ENCODE results near the gene TAF4. TPM values are rescaled to one million over a fixed set of nuclear protein-coding genes. Genes with fewer than 3 reads are reported as not detected.

The TAF4 gene
- total and polyA plus RNA-seq, 2 of the 13 experiments (the other 11 are each of a cell fraction or from before 2014, with no cell fraction given): 5.9 to 12.0 TPM

DNA sequence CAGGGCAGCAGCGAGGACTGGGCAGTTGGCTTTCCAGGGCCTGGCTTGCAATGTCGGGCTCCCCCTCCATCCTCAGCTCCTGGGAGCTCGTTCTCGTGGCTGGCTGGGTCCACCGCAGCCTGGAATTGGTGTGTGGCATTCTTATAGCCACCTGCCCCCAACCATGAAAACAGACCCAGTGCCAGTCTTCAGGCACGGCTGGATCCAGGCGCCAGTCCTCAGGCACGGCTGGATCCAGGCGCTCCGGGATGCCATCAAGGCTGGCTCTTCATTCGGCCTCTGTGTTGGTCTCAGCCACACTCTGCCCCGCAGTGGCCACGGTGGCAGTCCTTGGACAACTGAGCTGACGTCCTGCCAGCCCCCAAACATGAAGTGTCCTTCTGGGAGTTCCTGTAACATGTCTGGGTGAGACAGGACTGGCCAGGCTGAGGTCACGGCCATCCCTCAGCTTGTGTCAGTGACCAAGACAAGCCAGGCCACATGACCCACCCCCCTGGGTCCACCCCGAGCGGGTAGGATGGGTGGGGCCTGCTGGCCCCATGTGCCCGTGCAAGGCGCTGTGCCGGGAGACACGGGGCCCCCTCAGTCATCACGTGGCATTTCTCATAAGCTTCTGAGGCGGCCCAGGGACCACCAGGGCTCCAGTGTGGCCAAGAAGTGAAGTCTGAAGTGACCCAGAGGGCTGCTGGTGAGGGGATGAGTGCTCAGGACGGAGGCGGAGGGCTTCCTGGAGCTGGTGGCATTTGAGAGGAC, 99.0 kb downstream of the TAF4 start (continued):
- TF ChIP-seq, protein P1, sequence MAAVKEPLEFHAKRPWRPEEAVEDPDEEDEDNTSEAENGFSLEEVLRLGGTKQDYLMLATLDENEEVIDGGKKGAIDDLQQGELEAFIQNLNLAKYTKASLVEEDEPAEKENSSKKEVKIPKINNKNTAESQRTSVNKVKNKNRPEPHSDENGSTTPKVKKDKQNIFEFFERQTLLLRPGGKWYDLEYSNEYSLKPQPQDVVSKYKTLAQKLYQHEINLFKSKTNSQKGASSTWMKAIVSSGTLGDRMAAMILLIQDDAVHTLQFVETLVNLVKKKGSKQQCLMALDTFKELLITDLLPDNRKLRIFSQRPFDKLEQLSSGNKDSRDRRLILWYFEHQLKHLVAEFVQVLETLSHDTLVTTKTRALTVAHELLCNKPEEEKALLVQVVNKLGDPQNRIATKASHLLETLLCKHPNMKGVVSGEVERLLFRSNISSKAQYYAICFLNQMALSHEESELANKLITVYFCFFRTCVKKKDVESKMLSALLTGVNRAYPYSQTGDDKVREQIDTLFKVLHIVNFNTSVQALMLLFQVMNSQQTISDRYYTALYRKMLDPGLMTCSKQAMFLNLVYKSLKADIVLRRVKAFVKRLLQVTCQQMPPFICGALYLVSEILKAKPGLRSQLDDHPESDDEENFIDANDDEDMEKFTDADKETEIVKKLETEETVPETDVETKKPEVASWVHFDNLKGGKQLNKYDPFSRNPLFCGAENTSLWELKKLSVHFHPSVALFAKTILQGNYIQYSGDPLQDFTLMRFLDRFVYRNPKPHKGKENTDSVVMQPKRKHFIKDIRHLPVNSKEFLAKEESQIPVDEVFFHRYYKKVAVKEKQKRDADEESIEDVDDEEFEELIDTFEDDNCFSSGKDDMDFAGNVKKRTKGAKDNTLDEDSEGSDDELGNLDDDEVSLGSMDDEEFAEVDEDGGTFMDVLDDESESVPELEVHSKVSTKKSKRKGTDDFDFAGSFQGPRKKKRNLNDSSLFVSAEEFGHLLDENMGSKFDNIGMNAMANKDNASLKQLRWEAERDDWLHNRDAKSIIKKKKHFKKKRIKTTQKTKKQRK (IDR thresholded peaks at IDR 0.05; ENCODE audit: low read length): no peak
- TF ChIP-seq SYNCRIP (IDR thresholded peaks at IDR 0.05; ENCODE audit: insufficient read depth, low read depth, low read length) (no peak), CERS6 (CRISPR knock-in tag; IDR thresholded peaks at IDR 0.05) (no peak), ZNF816 (CRISPR knock-in tag; IDR thresholded peaks at IDR 0.05; ENCODE audit: borderline replicate concordance) (no peak), ATF5 (CRISPR knock-in tag; IDR thresholded peaks at IDR 0.05; ENCODE audit: low read depth) (no peak), GTF2F1 (IDR thresholded peaks at IDR 0.05; ENCODE audit: low read length) (no peak), ZNF776 (CRISPR knock-in tag; IDR thresholded peaks at IDR 0.05) (no peak), PRPF4 (IDR thresholded peaks at IDR 0.05; ENCODE audit: low read depth, low read length, poor library complexity, severe bottlenecking) (no peak), CCDC6 (CRISPR knock-in tag; IDR thresholded peaks at IDR 0.05) (no peak), PPARG (CRISPR knock-in tag; conservative IDR thresholded peaks at IDR 0.05) (no peak), ZNF556 (CRISPR knock-in tag; IDR thresholded peaks at IDR 0.05; ENCODE audit: borderline replicate concordance) (no peak), WIZ (CRISPR knock-in tag; IDR thresholded peaks at IDR 0.05) (no peak; the same call in 1 of the 2 replicates), ZFP37 (CRISPR knock-in tag; IDR thresholded peaks at IDR 0.05; ENCODE audit: borderline replicate concordance) (no peak), CENPX (CRISPR knock-in tag; IDR thresholded peaks at IDR 0.05) (no peak), ARHGAP35 (CRISPR knock-in tag; IDR thresholded peaks at IDR 0.05; ENCODE audit: borderline replicate concordance) (no peak), ZNF431 (CRISPR knock-in tag; IDR thresholded peaks at IDR 0.05; ENCODE audit: borderline replicate concordance, low read depth) (no peak), NCOR1 (IDR thresholded peaks at IDR 0.05; ENCODE audit: borderline replicate concordance, low read length) (no peak), RCOR2 (CRISPR knock-in tag; IDR thresholded peaks at IDR 0.05) (no peak), ARID2 (CRISPR knock-in tag; IDR thresholded peaks at IDR 0.05; ENCODE audit: borderline replicate concordance) (no peak), MLLT10 (CRISPR knock-in tag; IDR thresholded peaks at IDR 0.05) (no peak), ZNF614 (CRISPR knock-in tag; IDR thresholded peaks at IDR 0.05; ENCODE audit: borderline replicate concordance) (peak; percentile 20; the same call in 1 of the 2 replicates), SETDB1 (CRISPR knock-in tag; IDR thresholded peaks at IDR 0.05; ENCODE audit: borderline replicate concordance) (no peak), CCAR2 (optimal IDR thresholded peaks at IDR 0.05; ENCODE audit: low read depth, low read length) (no peak)
- TF ChIP-seq, protein P2, sequence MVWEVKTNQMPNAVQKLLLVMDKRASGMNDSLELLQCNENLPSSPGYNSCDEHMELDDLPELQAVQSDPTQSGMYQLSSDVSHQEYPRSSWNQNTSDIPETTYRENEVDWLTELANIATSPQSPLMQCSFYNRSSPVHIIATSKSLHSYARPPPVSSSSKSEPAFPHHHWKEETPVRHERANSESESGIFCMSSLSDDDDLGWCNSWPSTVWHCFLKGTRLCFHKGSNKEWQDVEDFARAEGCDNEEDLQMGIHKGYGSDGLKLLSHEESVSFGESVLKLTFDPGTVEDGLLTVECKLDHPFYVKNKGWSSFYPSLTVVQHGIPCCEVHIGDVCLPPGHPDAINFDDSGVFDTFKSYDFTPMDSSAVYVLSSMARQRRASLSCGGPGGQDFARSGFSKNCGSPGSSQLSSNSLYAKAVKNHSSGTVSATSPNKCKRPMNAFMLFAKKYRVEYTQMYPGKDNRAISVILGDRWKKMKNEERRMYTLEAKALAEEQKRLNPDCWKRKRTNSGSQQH (CRISPR knock-in tag; IDR thresholded peaks at IDR 0.05; ENCODE audit: low read depth): 0 out of 2 replicates have a peak, but pooled peaks have one; percentile 32

Data from HepG2 (cell line).